Progenitor cell of endocrine pancreas (in vitro differentiated cells): ENCODE results near the gene BAG2. TPM values are rescaled to one million over a fixed set of nuclear protein-coding genes. Genes with fewer than 3 reads are reported as not detected.

ENCODE experiments used
- DNase-seq: peaks from one replicate; pipeline ENCODE4 v3.0.0; 2021; ENCODE audit warnings: low spot score; ENCODE audit not compliant: unreplicated experiment
- H3K27ac Mint-ChIP-seq: 2 replicates; pipeline ENCODE4 v1.8.0; 2021; ENCODE audit warnings: mild to moderate bottlenecking, moderate library complexity, mixed read lengths
- H3K27me3 Mint-ChIP-seq: 2 replicates; pipeline ENCODE4 v1.8.0; 2021; ENCODE audit warnings: mixed read lengths
- H3K36me3 Mint-ChIP-seq: 2 replicates; pipeline ENCODE4 v1.8.0; 2022; ENCODE audit warnings: mixed read lengths; ENCODE audit not compliant: insufficient read depth
- H3K4me1 Mint-ChIP-seq: 2 replicates; pipeline ENCODE4 v1.8.0; 2021; ENCODE audit warnings: low read depth, mixed read lengths
- H3K4me3 Mint-ChIP-seq: 2 replicates; pipeline ENCODE4 v1.8.0; 2021; ENCODE audit warnings: low read depth, mild to moderate bottlenecking, moderate library complexity, mixed read lengths
- H3K9me3 Mint-ChIP-seq: 2 replicates; pipeline ENCODE4 v1.8.0; 2021; ENCODE audit warnings: low read depth, mixed read lengths
- total RNA-seq: library from RNA; stranded (reverse); gene quantifications from 2 replicates; pipeline ENCODE4 v1.2.1, GENCODE V29; 2021
- TF ChIP-seq, protein P1 (sequence below): fragments of 200-600 bp; sonication (generic); IDR thresholded peaks from one replicate; pipeline ENCODE4 v1.5.0; 2021; ENCODE audit warnings: antibody characterized with exemption, mild to moderate bottlenecking; ENCODE audit not compliant: unreplicated experiment

BAG2 gene
- total RNA-seq, 1 donor from 2014 or later, result 4.8 TPM

DNA sequence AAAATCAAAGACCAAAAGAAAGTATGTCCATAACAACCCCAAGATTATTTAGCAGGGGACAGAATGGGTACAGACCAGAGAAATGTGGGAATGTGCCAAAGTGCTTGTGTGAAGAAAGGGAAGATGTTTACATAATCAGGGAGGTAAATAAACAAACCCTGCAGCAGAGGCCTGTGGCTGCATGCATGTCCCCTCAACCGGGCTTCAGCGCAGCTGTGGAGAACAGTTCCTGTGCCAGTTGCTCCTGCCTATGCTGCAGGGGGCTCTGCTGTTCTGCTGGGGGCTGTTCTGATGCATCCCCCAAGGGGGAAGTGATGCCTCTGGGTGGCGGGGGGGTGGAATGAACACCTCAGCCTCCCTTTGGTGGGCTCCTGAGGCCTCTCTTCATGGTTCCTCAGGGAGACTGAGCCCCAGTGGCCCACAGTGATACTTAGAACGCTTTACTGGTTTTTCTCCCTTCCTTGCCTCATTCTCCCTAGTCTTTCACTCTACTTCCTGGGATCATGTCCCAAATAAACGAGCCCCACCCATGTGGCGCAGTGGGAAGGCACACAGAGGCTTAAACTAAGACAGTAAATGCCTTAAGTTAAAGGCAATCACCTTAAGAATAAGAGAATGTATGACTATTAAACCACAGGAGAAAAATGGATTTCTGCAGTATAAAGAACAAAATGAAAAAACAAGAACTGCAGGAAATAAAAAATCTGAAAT is 27.0 kb downstream of the BAG2 start:
- Mint-ChIP-seq H3K27ac (no peak overlapping the region), H3K9me3 (no peaks in the 10 kb centered on the region), H3K4me3 (no peak overlapping the region), H3K36me3 (peaks cover 5% of the 10 kb centered on the region), H3K4me1 (peaks cover 22% of the 10 kb centered on the region), H3K27me3 (no peaks in the 10 kb centered on the region)
- TF ChIP-seq, protein P1, sequence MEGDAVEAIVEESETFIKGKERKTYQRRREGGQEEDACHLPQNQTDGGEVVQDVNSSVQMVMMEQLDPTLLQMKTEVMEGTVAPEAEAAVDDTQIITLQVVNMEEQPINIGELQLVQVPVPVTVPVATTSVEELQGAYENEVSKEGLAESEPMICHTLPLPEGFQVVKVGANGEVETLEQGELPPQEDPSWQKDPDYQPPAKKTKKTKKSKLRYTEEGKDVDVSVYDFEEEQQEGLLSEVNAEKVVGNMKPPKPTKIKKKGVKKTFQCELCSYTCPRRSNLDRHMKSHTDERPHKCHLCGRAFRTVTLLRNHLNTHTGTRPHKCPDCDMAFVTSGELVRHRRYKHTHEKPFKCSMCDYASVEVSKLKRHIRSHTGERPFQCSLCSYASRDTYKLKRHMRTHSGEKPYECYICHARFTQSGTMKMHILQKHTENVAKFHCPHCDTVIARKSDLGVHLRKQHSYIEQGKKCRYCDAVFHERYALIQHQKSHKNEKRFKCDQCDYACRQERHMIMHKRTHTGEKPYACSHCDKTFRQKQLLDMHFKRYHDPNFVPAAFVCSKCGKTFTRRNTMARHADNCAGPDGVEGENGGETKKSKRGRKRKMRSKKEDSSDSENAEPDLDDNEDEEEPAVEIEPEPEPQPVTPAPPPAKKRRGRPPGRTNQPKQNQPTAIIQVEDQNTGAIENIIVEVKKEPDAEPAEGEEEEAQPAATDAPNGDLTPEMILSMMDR, result no peak
- DNase-seq, result no peak

DNA sequence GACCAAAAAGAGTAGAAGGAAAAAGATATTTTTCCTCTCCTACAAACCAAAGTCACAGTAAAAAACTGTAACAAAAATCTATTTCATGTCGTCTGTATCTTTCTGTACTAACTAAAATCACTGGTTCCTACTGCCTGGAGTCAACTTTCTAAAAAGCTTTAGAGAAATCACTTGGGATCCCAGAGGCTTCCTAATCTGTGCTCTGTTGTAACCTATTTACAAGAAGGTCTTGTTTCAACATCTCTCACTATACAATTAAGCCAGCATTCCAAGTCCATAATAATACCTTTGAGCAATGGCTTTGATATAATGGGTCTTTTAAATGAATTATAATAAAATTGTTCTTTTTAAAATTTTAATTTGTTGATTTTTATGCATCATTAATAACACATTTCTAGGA is 29.6 kb downstream of the BAG2 start:
- peaks cover 20% of the 10 kb centered on the region for H3K4me1 Mint-ChIP-seq
- peaks cover 5% of the 10 kb centered on the region for H3K36me3 Mint-ChIP-seq
- no peaks in the 10 kb centered on the region for H3K9me3 Mint-ChIP-seq
- TF ChIP-seq, protein P1, result no peak
- no peaks in the 10 kb centered on the region for H3K27me3 Mint-ChIP-seq
- H3K4me3 Mint-ChIP-seq, result no peak overlapping the region
- peak overlapping the region; percentile 53 for H3K27ac Mint-ChIP-seq
- DNase-seq, result no peak

DNA sequence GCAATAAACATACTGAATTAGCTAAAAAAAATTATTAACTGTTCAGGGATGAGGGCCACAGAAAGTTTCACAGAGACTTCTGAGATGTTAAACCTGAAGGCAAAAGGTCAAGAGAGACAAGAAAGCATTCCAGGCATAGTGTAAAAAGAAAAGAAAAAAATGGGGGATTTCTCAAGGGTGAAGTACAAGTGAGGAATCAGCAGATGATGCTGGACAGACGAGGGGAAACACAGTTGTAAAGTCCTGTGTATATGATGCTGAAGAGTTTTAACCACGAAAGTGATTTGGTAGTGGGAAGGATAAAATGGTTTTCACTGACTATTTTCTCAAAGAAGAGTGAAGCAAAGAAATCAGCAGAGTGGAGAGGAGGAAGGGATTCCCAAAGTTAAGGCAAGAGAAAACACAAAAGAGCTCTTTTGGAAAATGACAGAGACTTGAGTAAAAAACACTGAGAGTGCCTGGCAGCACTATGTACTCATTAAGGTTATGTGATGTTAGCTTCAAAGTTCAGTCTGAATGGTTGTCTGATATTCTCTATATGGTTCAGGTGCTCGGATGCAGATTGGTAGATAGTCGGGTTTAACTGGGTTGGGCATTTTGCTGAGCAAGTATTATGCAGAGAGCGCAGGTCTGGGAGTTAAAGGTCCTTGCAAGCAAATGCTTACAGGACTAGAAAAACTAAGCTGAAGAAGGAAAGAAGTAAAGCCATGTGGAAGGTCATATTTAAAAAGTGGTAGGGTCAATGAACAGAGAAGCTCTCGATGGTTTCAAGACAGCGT is 33.6 kb downstream of the BAG2 start:
- Mint-ChIP-seq H3K4me1 (peaks cover 20% of the 10 kb centered on the region), H3K27me3 (no peaks in the 10 kb centered on the region), H3K36me3 (peaks cover 10% of the 10 kb centered on the region), H3K27ac (no peak overlapping the region), H3K9me3 (no peaks in the 10 kb centered on the region), H3K4me3 (no peak overlapping the region)
- no peak for DNase-seq
- TF ChIP-seq, protein P1, result no peak

DNA sequence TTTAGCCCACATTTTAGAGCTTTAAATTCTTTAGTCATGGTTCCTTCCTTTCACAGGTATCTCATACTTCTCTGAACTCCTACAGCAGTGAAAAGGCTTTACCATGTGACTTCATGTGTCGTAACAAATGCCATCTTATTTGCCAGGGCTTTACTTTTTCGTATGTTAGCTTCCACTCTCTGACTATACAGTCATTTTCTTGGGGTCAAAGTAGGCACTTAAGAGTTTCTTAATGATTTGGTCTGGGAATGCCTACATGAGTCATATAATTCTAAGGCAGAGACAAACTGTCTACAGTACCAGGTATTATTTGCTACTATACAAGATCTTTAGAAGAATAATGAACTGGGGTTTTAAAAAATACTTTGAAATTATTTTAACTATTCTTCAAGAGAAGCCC is 35.0 kb downstream of the BAG2 start:
- H3K4me3 Mint-ChIP-seq, result no peak overlapping the region
- DNase-seq, result no peak
- no peaks in the 10 kb centered on the region for H3K9me3 Mint-ChIP-seq
- no peaks in the 10 kb centered on the region for H3K27me3 Mint-ChIP-seq
- peaks cover 16% of the 10 kb centered on the region for H3K4me1 Mint-ChIP-seq
- TF ChIP-seq, protein P1, result no peak
- peaks cover 8% of the 10 kb centered on the region for H3K36me3 Mint-ChIP-seq
- peak overlapping the region; percentile 39 for H3K27ac Mint-ChIP-seq

DNA sequence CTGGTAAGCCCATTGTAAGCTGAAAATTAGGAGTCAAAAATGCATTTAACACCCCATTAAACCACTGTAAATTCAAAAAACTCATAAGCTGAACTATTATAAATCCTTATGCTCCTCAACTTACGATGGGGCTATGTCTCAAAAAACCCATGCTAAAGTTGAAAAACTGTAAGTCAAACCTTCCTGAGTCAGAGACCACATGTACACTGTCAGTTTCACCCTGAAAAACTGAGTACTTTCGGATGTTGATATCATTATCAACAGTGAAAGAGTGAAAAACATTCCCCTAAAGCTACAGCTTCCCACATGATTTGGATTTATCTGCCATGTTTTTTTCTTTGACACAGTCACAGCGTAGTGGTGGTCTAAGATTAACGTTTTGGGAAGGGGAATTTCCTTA is 35.7 kb downstream of the BAG2 start:
- Mint-ChIP-seq H3K4me3 (no peak overlapping the region), H3K9me3 (no peaks in the 10 kb centered on the region), H3K4me1 (peaks cover 13% of the 10 kb centered on the region), H3K27ac (no peak overlapping the region), H3K27me3 (no peaks in the 10 kb centered on the region), H3K36me3 (peaks cover 8% of the 10 kb centered on the region)
- TF ChIP-seq, protein P1, result no peak
- no peak for DNase-seq
